ENCODE data around the gene ZKSCAN2.

DNA sequence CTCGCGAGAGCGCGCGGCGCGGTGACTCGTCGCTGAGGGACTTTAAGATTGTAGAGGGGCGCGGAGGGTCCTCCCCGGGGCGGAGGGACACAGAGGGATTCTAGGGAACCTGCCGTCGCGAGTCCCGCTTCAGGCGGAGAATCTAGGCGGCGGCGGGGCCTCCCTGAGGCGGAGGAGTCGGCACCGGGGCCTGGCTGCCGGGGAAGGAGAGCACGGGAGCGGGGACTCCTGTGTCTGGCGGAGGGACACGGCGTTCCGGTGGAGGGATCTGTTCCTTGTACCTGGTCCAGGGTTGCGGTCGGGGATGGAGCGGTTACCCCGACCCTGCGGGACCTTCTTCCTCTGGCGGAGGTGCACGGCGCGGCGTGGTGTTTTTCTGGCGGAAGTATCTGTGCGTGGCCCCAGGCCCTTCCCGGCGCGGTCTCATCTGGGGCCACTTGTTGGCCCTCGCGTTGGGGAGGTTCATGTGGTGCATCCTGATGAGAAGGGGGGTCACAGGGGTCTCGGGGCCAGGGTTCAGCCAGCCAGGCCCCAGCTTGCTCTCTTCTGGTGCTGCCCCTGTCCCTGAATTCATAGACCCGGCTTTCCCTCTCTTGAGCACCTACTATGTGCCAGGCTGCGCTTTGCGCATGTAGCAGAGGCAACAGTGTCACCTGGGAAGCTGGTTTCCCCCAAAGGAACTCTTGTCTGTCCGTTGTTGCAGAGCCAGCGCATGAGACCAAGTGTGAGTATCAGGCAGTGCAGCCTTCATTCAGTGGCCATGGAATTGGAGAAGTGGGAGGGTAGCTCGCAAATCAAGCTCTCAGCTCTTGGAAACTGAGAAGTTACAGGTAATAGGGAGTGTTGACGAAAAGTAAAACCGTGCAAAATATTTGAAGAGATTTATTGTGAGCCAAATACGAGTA is 563 bp upstream of the ZKSCAN2 start:
- TF ChIP-seq, protein P1, sequence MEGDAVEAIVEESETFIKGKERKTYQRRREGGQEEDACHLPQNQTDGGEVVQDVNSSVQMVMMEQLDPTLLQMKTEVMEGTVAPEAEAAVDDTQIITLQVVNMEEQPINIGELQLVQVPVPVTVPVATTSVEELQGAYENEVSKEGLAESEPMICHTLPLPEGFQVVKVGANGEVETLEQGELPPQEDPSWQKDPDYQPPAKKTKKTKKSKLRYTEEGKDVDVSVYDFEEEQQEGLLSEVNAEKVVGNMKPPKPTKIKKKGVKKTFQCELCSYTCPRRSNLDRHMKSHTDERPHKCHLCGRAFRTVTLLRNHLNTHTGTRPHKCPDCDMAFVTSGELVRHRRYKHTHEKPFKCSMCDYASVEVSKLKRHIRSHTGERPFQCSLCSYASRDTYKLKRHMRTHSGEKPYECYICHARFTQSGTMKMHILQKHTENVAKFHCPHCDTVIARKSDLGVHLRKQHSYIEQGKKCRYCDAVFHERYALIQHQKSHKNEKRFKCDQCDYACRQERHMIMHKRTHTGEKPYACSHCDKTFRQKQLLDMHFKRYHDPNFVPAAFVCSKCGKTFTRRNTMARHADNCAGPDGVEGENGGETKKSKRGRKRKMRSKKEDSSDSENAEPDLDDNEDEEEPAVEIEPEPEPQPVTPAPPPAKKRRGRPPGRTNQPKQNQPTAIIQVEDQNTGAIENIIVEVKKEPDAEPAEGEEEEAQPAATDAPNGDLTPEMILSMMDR (IDR thresholded peaks at IDR 0.05 in 2 of 3, conservative IDR thresholded peaks at IDR 0.05 in 1 of 3; ENCODE audit: insufficient read depth in 2 of 3, low read depth in 1 of 3, low read length in 3 of 3), result 0 out of 6 replicates have a peak, but pooled peaks of 1 of the 3 experiments have one; percentile 2
- no peak; the same call in 1 of the 2 replicates for TF ChIP-seq RB1 (IDR thresholded peaks at IDR 0.05; ENCODE audit: low read depth)
- TF ChIP-seq POLR2AphosphoS5 (IDR thresholded peaks at IDR 0.05; ENCODE audit: control insufficient read depth, insufficient read depth, low read depth, low read length), result peak; percentile 56; the same call in 1 of the 2 replicates
- TF ChIP-seq POLR2A (conservative IDR thresholded peaks at IDR 0.05), result peak; percentile 79
- peak; percentile 91 for TF ChIP-seq CHD2 (IDR thresholded peaks at IDR 0.05; ENCODE audit: low read depth, low read length)
- TF ChIP-seq GATAD2A (IDR thresholded peaks at IDR 0.05), result peak; percentile 53; the same call in 1 of the 2 replicates
- no peak for TF ChIP-seq ZC3H4 (CRISPR knock-in tag; IDR thresholded peaks at IDR 0.05; ENCODE audit: borderline replicate concordance)
- no peak for TF ChIP-seq TCF7L2 (IDR thresholded peaks at IDR 0.05; ENCODE audit: low read depth, low read length)
- TF ChIP-seq NCOA6 (IDR thresholded peaks at IDR 0.05), result peak; percentile 71
- peak; percentile 27; the same call in 1 of the 2 replicates for TF ChIP-seq STAT5A (IDR thresholded peaks at IDR 0.05; ENCODE audit: borderline replicate concordance, low read length)
